ENCODE measurements around the gene ITLN2. TPM values are rescaled to one million over a fixed set of nuclear protein-coding genes. Genes with fewer than 3 reads are reported as not detected.
A peak's percentile ranks its signal among the peaks of the same experiment; 100 is the strongest.

The ITLN2 gene
- total RNA-seq, 8 experiments from 2014 or later: 0.29 to 1.8 (median 0.83) TPM; not detected in 3

DNA sequence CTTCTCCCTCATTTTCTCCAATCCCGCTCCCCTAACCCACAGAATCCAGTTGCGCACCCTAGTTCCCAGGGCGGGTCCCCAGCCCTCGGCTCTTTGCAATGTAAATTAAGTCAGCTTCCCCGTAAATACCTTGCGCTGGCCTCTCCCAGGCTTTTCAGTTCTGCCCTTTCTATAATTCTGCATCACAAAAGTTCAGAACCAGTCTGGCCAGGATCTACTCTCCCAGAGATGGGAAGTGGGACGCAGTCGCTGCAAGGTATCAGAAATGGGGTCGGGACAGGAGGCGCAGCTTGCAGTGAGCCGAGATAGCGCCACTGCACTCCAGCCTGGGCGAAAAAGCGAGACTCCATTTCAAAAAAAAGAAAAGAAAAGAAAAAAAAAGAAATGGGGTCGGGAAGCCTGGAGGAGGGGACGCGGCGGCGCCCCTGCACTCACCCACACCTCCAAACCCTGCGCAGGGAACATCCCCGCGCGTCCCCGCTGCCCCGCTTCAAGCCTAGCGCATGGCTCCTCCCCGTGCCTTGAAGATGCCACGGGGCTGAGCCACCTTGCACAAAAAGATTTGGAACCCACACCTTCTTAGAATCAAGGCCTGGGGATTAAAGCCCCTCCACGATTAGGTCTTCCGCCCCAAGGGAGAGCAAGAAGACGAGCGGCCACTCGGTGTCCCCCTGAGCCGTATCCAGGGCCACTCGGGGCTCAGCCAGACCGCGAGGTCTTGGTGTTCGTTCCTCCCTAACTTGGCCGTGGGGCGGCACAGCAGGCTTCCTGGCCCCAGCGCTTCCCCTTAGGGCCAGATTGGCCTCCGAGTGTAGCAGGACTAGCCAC lies 27.2 kb upstream of the ITLN2 start:
- H3K4me1 ChIP-seq (replicated peaks in 1 of 2): peaks cover 0 to 4% of the 10 kb centered on the region in 2 donors
- no peak overlapping the region for H3K4me3 ChIP-seq
- no peak overlapping the region for H3K27ac ChIP-seq
- in situ Hi-C loops (cut with MboI; ENCODE audit: low pct_unique_long_range_greater_than_20kb in 2 of 9, low sequenced_read_pairs in 9 of 9, unreplicated experiment in 9 of 9): loop anchor here in 2 of 9 experiments (25.0 kb wide), 2 partner anchors 106 to 244 kb away; partner anchors contain the start of genes KLHDC9 (in 1 of the 2), NECTIN4 (in 1 of the 2) and SLAMF7 (in 1 of the 2)
- WGBS, 10 experiments: 3 to 58% (median 38%) methylated on average over 1 to 24 of the region's 42 CpGs; no CpG with 5 or more reads in 2 of the 10 experiments
- peak in 6 of 8 experiments; percentile 47 to 79 (median 71) for ATAC-seq (replicated peaks in 6 of 8)

DNA sequence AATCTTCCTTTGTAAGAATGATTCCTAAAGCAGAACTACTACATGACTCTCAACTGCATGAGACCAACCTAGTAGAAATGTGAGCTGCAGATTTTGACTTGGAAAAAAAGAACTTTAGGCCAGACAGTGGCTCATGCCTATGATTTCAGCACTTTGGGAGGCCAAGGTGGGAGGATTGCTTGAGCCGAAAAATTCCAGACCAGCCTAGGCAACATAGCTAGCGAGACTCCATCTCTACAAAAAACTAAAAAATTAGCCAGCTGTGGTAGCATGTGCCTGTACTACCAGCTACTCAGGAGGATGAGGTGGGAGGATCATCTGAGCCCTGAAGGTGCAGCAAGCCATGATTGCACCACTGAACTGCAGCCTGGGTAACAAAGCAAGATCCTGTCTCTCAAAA lies 24.7 kb upstream of the ITLN2 start:
- 17 to 90% (median 83%) methylated on average over 1 to 2 of the region's 2 CpGs; no CpG with 5 or more reads in 3 of the 10 experiments for WGBS, 10 experiments
- no peak for ATAC-seq (replicated peaks in 6 of 8)

GRCh38 chr1:160978510-160978927 lies 23.9 kb upstream of the ITLN2 start:
- no peak for ATAC-seq (replicated peaks in 6 of 8)
- 70 to 96% (median 91%) methylated on average over 4 to 11 of the region's 11 CpGs; no CpG with 5 or more reads in 2 of the 10 experiments for WGBS, 10 experiments
- in situ Hi-C loops (cut with MboI; ENCODE audit: low pct_unique_long_range_greater_than_20kb in 2 of 9, low sequenced_read_pairs in 9 of 9, unreplicated experiment in 9 of 9): loop anchor here in 2 of 9 experiments (25.0 kb wide), 2 partner anchors 109 to 241 kb away; partner anchors contain the start of genes KLHDC9 (in 1 of the 2), NECTIN4 (in 1 of the 2) and SLAMF7 (in 1 of the 2)
- peaks cover 0 to 4% of the 10 kb centered on the region in 2 donors for H3K4me1 ChIP-seq (replicated peaks in 1 of 2)
- no peak overlapping the region for H3K4me3 ChIP-seq
- H3K27ac ChIP-seq: no peak overlapping the region

More for the DNA sequence above, 24.7 kb upstream of the ITLN2 start:
- in situ Hi-C loops (cut with MboI; ENCODE audit: low pct_unique_long_range_greater_than_20kb in 2 of 9, low sequenced_read_pairs in 9 of 9, unreplicated experiment in 9 of 9): loop anchor here in 2 of 9 experiments (25.0 kb wide), 2 partner anchors 108 to 242 kb away; partner anchors contain the start of genes KLHDC9 (in 1 of the 2), NECTIN4 (in 1 of the 2) and SLAMF7 (in 1 of the 2)
- H3K27ac ChIP-seq: no peak overlapping the region
- H3K4me1 ChIP-seq (replicated peaks in 1 of 2): peaks cover 0 to 4% of the 10 kb centered on the region in 2 donors
- H3K4me3 ChIP-seq: no peak overlapping the region

DNA sequence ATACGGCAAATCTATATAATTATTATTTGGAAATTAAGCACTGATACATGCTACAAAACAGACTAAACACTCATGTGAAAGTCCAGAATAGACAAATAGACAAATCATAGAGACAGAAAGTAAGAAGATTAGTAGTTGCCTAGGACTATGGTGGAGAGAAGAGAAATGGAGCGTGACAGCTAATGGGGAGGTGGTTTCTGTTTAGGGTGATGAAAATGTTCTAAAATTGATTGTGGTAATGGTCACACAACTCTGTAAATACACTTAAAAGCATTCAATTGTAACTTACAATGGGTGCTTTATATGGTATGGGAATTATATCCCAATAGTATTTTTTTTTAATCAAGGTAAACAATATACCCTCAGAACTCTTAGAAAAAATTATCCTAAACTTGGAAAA lies 20.4 kb upstream of the ITLN2 start:
- no peak overlapping the region for H3K4me3 ChIP-seq
- H3K27ac ChIP-seq: no peak overlapping the region
- in situ Hi-C loops (cut with MboI; ENCODE audit: low pct_unique_long_range_greater_than_20kb in 2 of 9, low sequenced_read_pairs in 9 of 9, unreplicated experiment in 9 of 9): loop anchor here in 2 of 9 experiments (25.0 kb wide), 2 partner anchors 112 to 238 kb away; partner anchors contain the start of genes KLHDC9 (in 1 of the 2), NECTIN4 (in 1 of the 2) and SLAMF7 (in 1 of the 2)
- H3K4me1 ChIP-seq (replicated peaks in 1 of 2): peaks cover 7 to 12% of the 10 kb centered on the region in 2 donors
- no peak for ATAC-seq (replicated peaks in 6 of 8)
- WGBS, 10 experiments: 25 to 100% (median 86%) methylated on average over 1 to 2 of the region's 2 CpGs

DNA sequence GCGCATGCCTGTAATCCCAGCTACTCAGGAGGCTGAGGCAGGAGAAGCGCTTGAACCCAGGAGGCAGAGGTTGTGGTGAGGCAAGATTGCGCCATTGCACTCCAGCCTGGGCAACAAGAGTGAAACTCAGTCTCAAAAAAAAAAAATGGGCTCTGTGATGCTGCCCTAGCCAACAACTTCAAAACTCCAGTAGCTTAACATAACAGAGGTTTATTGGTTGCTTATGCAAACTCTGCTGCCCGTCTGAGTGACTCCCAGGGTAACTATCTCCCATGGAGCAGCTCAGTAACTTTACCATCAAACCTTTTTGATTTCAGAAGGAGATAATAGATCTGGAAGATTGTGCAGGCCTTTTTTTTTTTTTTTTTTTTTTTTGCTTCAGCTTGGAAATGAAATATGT lies 18.9 kb upstream of the ITLN2 start:
- 0 to 81% (median 50%) methylated on average over 1 to 4 of the region's 4 CpGs; no CpG with 5 or more reads in 3 of the 10 experiments for WGBS, 10 experiments
- peak in 1 of 8 experiments; percentile 34 for ATAC-seq (replicated peaks in 6 of 8)

GRCh38 chr1:160972939-160973338 lies 18.3 kb upstream of the ITLN2 start:
- WGBS, 10 experiments: 0 to 88% (median 61%) methylated on average over 1 to 3 of the region's 3 CpGs; no CpG with 5 or more reads in 3 of the 10 experiments
- peaks cover 7 to 12% of the 10 kb centered on the region in 2 donors for H3K4me1 ChIP-seq (replicated peaks in 1 of 2)
- H3K4me3 ChIP-seq: no peak overlapping the region
- ATAC-seq (replicated peaks in 6 of 8): no peak
- in situ Hi-C loops (cut with MboI; ENCODE audit: low pct_unique_long_range_greater_than_20kb in 2 of 9, low sequenced_read_pairs in 9 of 9, unreplicated experiment in 9 of 9): loop anchor here in 2 of 9 experiments (25.0 kb wide), 2 partner anchors 136 to 286 kb away; no protein-coding TSS in a partner anchor
- no peak overlapping the region for H3K27ac ChIP-seq

More for the DNA sequence above, 18.9 kb upstream of the ITLN2 start:
- Histone ChIP-seq H3K4me1 (replicated peaks in 1 of 2) (peaks cover 7 to 12% of the 10 kb centered on the region in 2 donors), H3K4me3 (no peak overlapping the region), H3K27ac (no peak overlapping the region)
- in situ Hi-C loops (cut with MboI; ENCODE audit: low pct_unique_long_range_greater_than_20kb in 2 of 9, low sequenced_read_pairs in 9 of 9, unreplicated experiment in 9 of 9): loop anchor here in 2 of 9 experiments (25.0 kb wide), 2 partner anchors 136 to 286 kb away; no protein-coding TSS in a partner anchor

DNA sequence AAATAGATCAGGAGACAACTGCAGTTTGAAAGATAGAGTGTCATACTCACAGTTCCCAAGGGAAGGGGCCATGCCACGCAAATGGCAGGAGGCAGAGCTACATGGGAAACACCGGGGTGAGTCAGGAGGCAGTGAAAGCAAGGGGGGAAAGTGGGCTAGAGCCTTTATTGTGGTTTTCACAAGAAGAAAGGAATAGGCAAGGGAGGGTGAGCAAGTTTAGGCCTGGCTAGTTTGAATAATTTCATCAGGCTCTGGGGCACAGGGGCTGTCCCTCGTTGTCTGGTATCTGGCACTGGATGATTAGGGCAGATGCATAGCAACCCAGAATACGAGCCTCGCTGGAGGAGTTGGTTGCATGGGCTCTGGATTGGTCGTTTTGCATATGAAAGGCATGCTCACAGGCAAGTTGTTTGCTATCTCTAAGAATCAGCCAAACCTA lies 17.0 kb upstream of the ITLN2 start:
- Histone ChIP-seq H3K4me3 (no peak overlapping the region), H3K4me1 (replicated peaks in 1 of 2) (peaks cover 7 to 12% of the 10 kb centered on the region in 2 donors), H3K27ac (peak overlapping the region; percentile 33 to 73)
- in situ Hi-C loops (cut with MboI; ENCODE audit: low pct_unique_long_range_greater_than_20kb in 2 of 9, low sequenced_read_pairs in 9 of 9, unreplicated experiment in 9 of 9): loop anchor here in 2 of 9 experiments (25.0 kb wide), 2 partner anchors 134 to 284 kb away; no protein-coding TSS in a partner anchor
- ATAC-seq (replicated peaks in 6 of 8): peak in 7 of 8 experiments; percentile 48 to 99 (median 98)
- 0 to 31% (median 6%) methylated on average over 1 to 6 of the region's 6 CpGs; no CpG with 5 or more reads in 1 of the 10 experiments for WGBS, 10 experiments

DNA sequence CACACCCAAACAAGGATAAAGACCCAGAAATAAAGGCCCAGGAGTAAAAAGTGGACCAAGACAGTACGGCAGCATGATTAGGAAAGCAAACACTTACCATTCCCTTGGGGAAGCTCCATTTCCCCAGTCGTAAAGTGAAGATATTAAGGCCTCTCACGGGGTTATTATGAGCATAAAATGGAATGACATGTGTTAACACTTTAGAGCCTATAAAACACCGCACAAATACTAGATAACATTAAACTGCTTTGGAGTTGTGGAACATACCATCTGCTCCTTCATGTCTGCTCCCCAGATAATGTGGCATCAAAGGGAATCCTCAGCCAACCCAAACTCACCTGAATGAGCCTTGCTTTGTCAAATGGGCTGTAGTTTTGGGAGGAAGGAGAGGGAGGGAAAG lies 8.9 kb upstream of the ITLN2 start:
- 0 to 100% (median 42%) methylated on average over 1 to 4 of the region's 4 CpGs; no CpG with 5 or more reads in 1 of the 10 experiments for WGBS, 10 experiments
- Histone ChIP-seq H3K27ac (no peak overlapping the region), H3K4me3 (no peak overlapping the region), H3K4me1 (replicated peaks in 1 of 2) (no peaks in the 10 kb centered on the region)
- ATAC-seq (replicated peaks in 6 of 8): no peak
- in situ Hi-C loops (cut with MboI; ENCODE audit: low pct_unique_long_range_greater_than_20kb in 2 of 9, low sequenced_read_pairs in 9 of 9, unreplicated experiment in 9 of 9): loop anchor here in 2 of 9 experiments (25.0 kb wide), 2 partner anchors 126 to 276 kb away; no protein-coding TSS in a partner anchor

- no peak overlapping the region for H3K27ac ChIP-seq
- ATAC-seq (replicated peaks in 6 of 8): no peak
- WGBS, 10 experiments: 0 to 69% (median 50%) methylated on average over 1 of the region's 1 CpG; no CpG with 5 or more reads in 5 of the 10 experiments
- no peaks in the 10 kb centered on the region for H3K4me1 ChIP-seq (replicated peaks in 1 of 2)
- in situ Hi-C loops (cut with MboI; ENCODE audit: low pct_unique_long_range_greater_than_20kb in 2 of 9, low sequenced_read_pairs in 9 of 9, unreplicated experiment in 9 of 9): loop anchor here in 2 of 9 experiments (25.0 kb wide), 2 partner anchors 124 to 274 kb away; no protein-coding TSS in a partner anchor
- no peak overlapping the region for H3K4me3 ChIP-seq
Observed at GRCh38 chr1:160961419-160961818, 6.8 kb upstream of the ITLN2 start.

- ATAC-seq (replicated peaks in 6 of 8): no peak
- in situ Hi-C loops (cut with MboI; ENCODE audit: low pct_unique_long_range_greater_than_20kb in 2 of 9, low sequenced_read_pairs in 9 of 9, unreplicated experiment in 9 of 9): loop anchor here in 3 of 9 experiments (10.0 to 25.0 kb wide), 3 partner anchors 120 to 270 kb away; no protein-coding TSS in a partner anchor
- Histone ChIP-seq H3K27ac (no peak overlapping the region), H3K4me1 (replicated peaks in 1 of 2) (peaks cover 0 to 2% of the 10 kb centered on the region in 2 donors), H3K4me3 (no peak overlapping the region)
- 0 to 100% (median 55%) methylated on average over 1 to 2 of the region's 4 CpGs; no CpG with 5 or more reads in 3 of the 10 experiments for WGBS, 10 experiments
Observed at GRCh38 chr1:160956966-160957365, 2.4 kb upstream of the ITLN2 start.

DNA sequence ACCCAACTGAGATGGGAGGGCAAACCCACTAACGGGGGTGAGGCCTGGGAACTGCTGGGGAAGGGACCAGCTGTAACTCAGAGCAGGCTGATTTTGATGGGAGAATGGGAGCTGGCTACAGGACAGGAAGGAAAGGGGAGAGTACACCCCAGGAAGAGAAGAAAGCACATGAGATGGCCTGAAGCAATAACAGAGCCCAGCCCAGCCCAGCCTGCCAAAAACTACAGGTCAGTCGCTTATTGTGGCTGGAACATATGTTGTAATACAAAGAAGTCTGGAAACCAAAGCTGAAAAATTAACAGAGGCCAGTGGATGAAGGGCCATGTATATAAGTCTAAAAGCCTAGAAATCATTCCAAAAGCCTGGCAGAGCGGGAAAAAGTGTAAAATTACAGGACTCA lies 1.6 kb downstream of the ITLN2 start:
- peak in 2 of 8 experiments; percentile 16 to 55 for ATAC-seq (replicated peaks in 6 of 8)
- Histone ChIP-seq H3K4me1 (replicated peaks in 1 of 2) (peaks cover 0 to 2% of the 10 kb centered on the region in 2 donors), H3K27ac (no peak overlapping the region), H3K4me3 (no peak overlapping the region)
- in situ Hi-C loops (cut with MboI; ENCODE audit: low pct_unique_long_range_greater_than_20kb in 2 of 9, low sequenced_read_pairs in 9 of 9, unreplicated experiment in 9 of 9): loop anchor here in 3 of 9 experiments (10.0 to 25.0 kb wide), 3 partner anchors 116 to 266 kb away; no protein-coding TSS in a partner anchor
- 17 to 100% (median 85%) methylated on average over 2 to 3 of the region's 3 CpGs; no CpG with 5 or more reads in 2 of the 10 experiments for WGBS, 10 experiments

DNA sequence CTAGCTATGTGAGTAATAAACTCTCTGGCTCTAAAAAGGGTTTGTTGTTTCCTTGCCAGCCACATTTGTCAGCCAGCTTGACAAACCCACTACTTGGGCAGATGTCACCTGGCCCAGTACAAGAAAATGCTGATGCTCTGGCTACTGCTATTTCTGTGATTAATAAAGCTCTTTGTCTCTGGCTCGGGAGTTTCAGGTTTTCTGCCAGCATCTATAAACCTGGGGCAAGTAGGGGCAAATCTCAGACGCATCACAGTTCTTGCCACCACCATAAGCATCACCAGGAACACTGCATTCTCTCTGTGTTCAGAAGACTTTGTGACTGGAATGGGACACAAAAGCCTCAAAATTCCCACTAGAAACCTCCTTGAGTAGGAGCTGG lies 2.5 kb downstream of the ITLN2 start:
- 80 to 92% (median 83%) methylated on average over 1 to 2 of the region's 2 CpGs; no CpG with 5 or more reads in 5 of the 10 experiments for WGBS, 10 experiments
- Histone ChIP-seq H3K27ac (no peak overlapping the region), H3K4me1 (replicated peaks in 1 of 2) (peaks cover 0 to 2% of the 10 kb centered on the region in 2 donors), H3K4me3 (no peak overlapping the region)
- no peak for ATAC-seq (replicated peaks in 6 of 8)
- in situ Hi-C loops (cut with MboI; ENCODE audit: low pct_unique_long_range_greater_than_20kb in 2 of 9, low sequenced_read_pairs in 9 of 9, unreplicated experiment in 9 of 9): loop anchor here in 3 of 9 experiments (10.0 to 25.0 kb wide), 3 partner anchors 115 to 265 kb away; no protein-coding TSS in a partner anchor
